ENCODE measurements around the gene TMEM190. TPM values are rescaled to one million over a fixed set of nuclear protein-coding genes. Genes with fewer than 3 reads are reported as not detected.

TMEM190 gene
- total and polyA plus RNA-seq, 2 donors (not counting 3 experiments of a cell fraction or from before 2014, with no cell fraction given): not detected

DNA sequence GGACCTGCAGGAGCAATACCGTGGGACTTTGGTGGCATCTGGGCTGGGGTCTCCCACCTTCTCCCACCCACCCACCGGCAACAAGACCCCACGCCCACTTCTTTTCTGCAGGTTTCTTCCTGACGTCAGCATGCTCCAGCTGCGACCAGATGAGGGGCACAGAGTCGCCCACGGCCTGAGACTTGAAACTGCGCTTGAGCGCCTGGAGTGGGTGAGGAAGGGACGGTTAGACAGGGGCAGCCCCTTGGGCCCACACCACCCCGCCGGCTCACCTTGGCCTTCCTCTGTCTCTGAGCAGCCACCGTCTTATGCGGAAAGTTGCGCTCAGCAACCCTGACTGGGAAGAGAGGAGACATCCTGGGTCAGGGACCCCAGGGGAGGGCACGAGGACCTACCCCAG, 15.7 kb upstream of the TMEM190 start:
- Histone ChIP-seq H3K4me1 (ENCODE audit: control insufficient read depth, extremely low read depth, insufficient read depth, low read length) (no peaks in the 10 kb centered on the region), H2AFZ (ENCODE audit: low read depth, low read length) (no peak overlapping the region), H3K36me3 (ENCODE audit: control insufficient read depth in 2 of 2, extremely low read depth in 1 of 2, insufficient read depth in 2 of 2, low read length in 2 of 2) (no peaks in the 10 kb centered on the region), H3K4me3 (replicated peaks in 1 of 3; ENCODE audit: insufficient read depth in 1 of 3, low read depth in 1 of 3, low read length in 3 of 3) (no peak overlapping the region), H3K27me3 (ENCODE audit: control insufficient read depth in 2 of 2, insufficient read depth in 2 of 2, low read length in 2 of 2) (peaks cover 3 to 4% of the 10 kb centered on the region in 2 experiments), H3K9me3 (replicated peaks; ENCODE audit: control insufficient read depth, insufficient read depth, low read length) (no peaks in the 10 kb centered on the region), H3K9ac (replicated peaks; ENCODE audit: extremely low read depth, insufficient read depth, low read length) (no peak overlapping the region), H4K20me1 (replicated peaks; ENCODE audit: control insufficient read depth, extremely low read depth, insufficient read depth, low read length) (no peaks in the 10 kb centered on the region), H3K9me1 (replicated peaks; ENCODE audit: control insufficient read depth, extremely low read depth, insufficient read depth, low read length) (no peaks in the 10 kb centered on the region), H3K79me2 (ENCODE audit: control insufficient read depth, insufficient read depth, low read length) (no peaks in the 10 kb centered on the region), H3K27ac (ENCODE audit: insufficient read depth, low read depth, low read length) (no peak overlapping the region), H3K4me2 (ENCODE audit: insufficient read depth, low read length) (no peak overlapping the region)
- FAIRE-seq (no peak), DNase-seq (ENCODE audit: low read depth, low spot score) (no peak)
- no TSS peak for BruUV-seq (replicated peaks)
- CTCF ChIA-PET: no interaction called here
- dilution Hi-C loops (cut with MboI; ENCODE audit: extremely low pct_ligation_motif_present, low sequenced_read_pairs) (no loop called here), intact Hi-C loops (cut with micrococcal nuclease) (no loop called here)
- POLR2A ChIA-PET: no interaction called here
- TF ChIP-seq, protein P1, sequence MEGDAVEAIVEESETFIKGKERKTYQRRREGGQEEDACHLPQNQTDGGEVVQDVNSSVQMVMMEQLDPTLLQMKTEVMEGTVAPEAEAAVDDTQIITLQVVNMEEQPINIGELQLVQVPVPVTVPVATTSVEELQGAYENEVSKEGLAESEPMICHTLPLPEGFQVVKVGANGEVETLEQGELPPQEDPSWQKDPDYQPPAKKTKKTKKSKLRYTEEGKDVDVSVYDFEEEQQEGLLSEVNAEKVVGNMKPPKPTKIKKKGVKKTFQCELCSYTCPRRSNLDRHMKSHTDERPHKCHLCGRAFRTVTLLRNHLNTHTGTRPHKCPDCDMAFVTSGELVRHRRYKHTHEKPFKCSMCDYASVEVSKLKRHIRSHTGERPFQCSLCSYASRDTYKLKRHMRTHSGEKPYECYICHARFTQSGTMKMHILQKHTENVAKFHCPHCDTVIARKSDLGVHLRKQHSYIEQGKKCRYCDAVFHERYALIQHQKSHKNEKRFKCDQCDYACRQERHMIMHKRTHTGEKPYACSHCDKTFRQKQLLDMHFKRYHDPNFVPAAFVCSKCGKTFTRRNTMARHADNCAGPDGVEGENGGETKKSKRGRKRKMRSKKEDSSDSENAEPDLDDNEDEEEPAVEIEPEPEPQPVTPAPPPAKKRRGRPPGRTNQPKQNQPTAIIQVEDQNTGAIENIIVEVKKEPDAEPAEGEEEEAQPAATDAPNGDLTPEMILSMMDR (IDR thresholded peaks at IDR 0.05; ENCODE audit: extremely low read depth in 1 of 2, insufficient read depth in 1 of 2, low read depth in 1 of 2, low read length in 2 of 2): no peak

DNA sequence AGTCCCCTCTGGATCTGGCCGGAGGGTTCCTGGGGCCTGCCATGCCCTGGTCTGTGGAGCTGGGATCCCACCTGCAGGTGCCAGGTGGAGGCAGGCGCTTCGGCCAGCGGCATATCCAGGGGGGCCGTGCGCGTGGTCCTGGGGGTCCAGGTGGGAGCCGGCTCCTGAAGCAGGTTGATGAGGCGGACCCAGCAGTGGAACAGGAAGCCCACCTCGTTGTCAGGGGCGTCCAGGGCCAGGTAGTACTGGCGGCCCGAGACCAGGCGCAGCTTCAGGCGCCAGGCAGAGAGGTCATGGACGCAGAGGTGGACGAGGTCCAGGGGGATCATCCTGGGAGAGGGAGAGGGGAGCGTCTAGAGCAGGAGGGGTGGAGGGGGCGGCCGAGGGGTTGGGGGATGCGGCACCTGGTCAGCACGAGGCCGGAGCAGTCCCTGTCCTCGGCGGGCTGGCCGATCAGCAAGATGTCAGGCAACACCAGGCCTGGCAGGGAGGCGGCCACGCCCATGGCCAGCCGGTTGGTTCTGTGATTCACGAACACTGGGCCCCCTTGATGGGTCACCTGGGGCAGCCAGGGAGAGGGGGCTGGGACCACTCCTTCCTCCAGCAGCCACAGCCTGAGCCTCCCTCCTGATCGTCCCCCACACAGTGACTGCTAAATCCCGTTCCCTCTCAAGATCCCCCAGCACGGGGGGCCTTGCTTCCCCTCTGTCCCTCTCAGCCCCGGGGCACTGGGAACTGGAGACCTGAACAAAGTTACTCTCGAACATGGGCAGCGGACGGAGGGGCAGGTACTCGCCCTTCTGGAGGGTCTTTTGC, 14.2 kb upstream of the TMEM190 start:
- H2AFZ ChIP-seq (ENCODE audit: low read depth, low read length): no peak overlapping the region
- no peak overlapping the region for H3K27ac ChIP-seq (ENCODE audit: insufficient read depth, low read depth, low read length)
- H4K20me1 ChIP-seq (replicated peaks; ENCODE audit: control insufficient read depth, extremely low read depth, insufficient read depth, low read length): no peaks in the 10 kb centered on the region
- H3K9ac ChIP-seq (replicated peaks; ENCODE audit: extremely low read depth, insufficient read depth, low read length): no peak overlapping the region
- no peak overlapping the region for H3K4me2 ChIP-seq (ENCODE audit: insufficient read depth, low read length)
- no peak overlapping the region for H3K4me3 ChIP-seq (replicated peaks in 1 of 3; ENCODE audit: insufficient read depth in 1 of 3, low read depth in 1 of 3, low read length in 3 of 3)
- dilution Hi-C loops (cut with MboI; ENCODE audit: extremely low pct_ligation_motif_present, low sequenced_read_pairs) (no loop called here), intact Hi-C loops (cut with micrococcal nuclease) (no loop called here)
- H3K9me1 ChIP-seq (replicated peaks; ENCODE audit: control insufficient read depth, extremely low read depth, insufficient read depth, low read length): no peaks in the 10 kb centered on the region
- H3K9me3 ChIP-seq (replicated peaks; ENCODE audit: control insufficient read depth, insufficient read depth, low read length): no peaks in the 10 kb centered on the region
- H3K27me3 ChIP-seq (ENCODE audit: control insufficient read depth in 2 of 2, insufficient read depth in 2 of 2, low read length in 2 of 2): no peaks in the 10 kb centered on the region
- ChIA-PET POLR2A (no interaction called here), CTCF (no interaction called here)
- no peak for DNase-seq (ENCODE audit: low read depth, low spot score)
- no TSS peak for BruUV-seq (replicated peaks)
- no peak for FAIRE-seq
- H3K79me2 ChIP-seq (ENCODE audit: control insufficient read depth, insufficient read depth, low read length): no peaks in the 10 kb centered on the region
- H3K36me3 ChIP-seq (ENCODE audit: control insufficient read depth in 2 of 2, extremely low read depth in 1 of 2, insufficient read depth in 2 of 2, low read length in 2 of 2): no peaks in the 10 kb centered on the region
- H3K4me1 ChIP-seq (ENCODE audit: control insufficient read depth, extremely low read depth, insufficient read depth, low read length): no peaks in the 10 kb centered on the region
- TF ChIP-seq, protein P2, sequence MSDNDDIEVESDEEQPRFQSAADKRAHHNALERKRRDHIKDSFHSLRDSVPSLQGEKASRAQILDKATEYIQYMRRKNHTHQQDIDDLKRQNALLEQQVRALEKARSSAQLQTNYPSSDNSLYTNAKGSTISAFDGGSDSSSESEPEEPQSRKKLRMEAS (IDR thresholded peaks at IDR 0.05; ENCODE audit: insufficient read depth, insufficient read length): no peak
- no peak for TF ChIP-seq MYC (IDR thresholded peaks at IDR 0.05; ENCODE audit: low read depth, low read length)
- TF ChIP-seq GATA2 (IDR thresholded peaks at IDR 0.05; ENCODE audit: insufficient read depth, insufficient read length, low read depth, low read length): no peak
- no peak for TF ChIP-seq POLR2AphosphoS5 (IDR thresholded peaks at IDR 0.05; ENCODE audit: insufficient read depth, low read depth, low read length)

Measured in endothelial cell of umbilical vein (primary cell).